GM12865 (cell line): ENCODE data around the gene CACNB2.

ENCODE experiments used
- DNase-seq: peaks from one replicate; pipeline ENCODE4 v3.0.0; 2010; ENCODE audit warnings: low read depth
- H3K4me3 ChIP-seq: 2 replicates; pipeline ENCODE4 v1.5.1; 2011; ENCODE audit warnings: mild to moderate bottlenecking, low read depth, low read length, control low read depth
- TF ChIP-seq, protein P1 (sequence below): IDR thresholded peaks from 2 replicates; pipeline ENCODE4 v1.5.1; 2011; ENCODE audit warnings: low read length, control low read depth, low read depth, inconsistent platforms; ENCODE audit not compliant: insufficient read depth; ENCODE audit errors: missing control alignments

CACNB2 gene

DNA sequence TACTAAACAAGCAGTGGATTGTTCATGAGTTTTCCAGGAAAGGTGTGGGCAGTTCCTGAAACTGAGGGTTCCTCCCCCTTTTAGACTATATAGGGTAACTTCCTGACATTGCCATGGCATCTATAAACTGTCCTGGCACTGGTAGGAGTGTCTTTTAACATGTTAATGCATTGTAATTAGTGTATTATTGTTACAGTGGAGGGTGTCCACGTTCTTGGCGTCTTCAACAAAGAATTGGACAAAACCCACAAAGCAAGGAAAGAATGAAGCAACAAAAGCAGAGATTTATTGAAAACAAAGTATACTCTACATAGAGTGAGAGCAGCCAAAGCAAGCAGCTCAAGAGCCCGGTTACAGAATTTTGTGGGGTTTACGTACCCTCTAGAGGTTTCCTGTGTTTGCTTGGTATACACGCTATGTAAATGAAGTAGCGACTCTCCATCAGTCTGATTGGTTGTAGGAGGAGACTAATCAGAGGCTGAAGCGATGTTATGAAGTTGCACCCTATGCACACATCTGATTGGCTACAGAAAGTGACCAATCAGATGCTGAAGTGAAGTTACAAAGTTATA lies 335.9 kb downstream of the CACNB2 start:
- no peak overlapping the region for H3K4me3 ChIP-seq
- TF ChIP-seq, protein P1, sequence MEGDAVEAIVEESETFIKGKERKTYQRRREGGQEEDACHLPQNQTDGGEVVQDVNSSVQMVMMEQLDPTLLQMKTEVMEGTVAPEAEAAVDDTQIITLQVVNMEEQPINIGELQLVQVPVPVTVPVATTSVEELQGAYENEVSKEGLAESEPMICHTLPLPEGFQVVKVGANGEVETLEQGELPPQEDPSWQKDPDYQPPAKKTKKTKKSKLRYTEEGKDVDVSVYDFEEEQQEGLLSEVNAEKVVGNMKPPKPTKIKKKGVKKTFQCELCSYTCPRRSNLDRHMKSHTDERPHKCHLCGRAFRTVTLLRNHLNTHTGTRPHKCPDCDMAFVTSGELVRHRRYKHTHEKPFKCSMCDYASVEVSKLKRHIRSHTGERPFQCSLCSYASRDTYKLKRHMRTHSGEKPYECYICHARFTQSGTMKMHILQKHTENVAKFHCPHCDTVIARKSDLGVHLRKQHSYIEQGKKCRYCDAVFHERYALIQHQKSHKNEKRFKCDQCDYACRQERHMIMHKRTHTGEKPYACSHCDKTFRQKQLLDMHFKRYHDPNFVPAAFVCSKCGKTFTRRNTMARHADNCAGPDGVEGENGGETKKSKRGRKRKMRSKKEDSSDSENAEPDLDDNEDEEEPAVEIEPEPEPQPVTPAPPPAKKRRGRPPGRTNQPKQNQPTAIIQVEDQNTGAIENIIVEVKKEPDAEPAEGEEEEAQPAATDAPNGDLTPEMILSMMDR: no peak
- DNase-seq: no peak

DNA sequence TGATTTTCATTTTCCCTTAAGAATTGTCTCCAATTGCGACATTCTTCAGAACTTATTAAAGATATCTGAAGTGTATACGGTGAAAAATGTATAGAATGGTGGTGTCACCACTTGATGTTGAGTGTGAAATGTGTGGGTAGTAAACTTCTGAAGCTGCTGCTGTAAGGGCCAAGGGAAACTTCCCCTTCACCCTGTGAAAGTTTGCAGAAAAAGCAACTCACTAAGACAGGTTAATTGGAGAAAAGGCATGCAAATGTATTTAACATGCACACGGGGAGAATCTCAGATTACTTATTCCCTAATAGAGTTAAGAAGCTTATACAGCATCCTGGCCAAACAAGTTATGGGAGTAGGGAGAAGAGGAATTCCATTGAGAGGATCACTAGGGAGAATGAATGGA lies 338.1 kb downstream of the CACNB2 start:
- no peak for DNase-seq
- no peak overlapping the region for H3K4me3 ChIP-seq
- TF ChIP-seq, protein P1: no peak

DNA sequence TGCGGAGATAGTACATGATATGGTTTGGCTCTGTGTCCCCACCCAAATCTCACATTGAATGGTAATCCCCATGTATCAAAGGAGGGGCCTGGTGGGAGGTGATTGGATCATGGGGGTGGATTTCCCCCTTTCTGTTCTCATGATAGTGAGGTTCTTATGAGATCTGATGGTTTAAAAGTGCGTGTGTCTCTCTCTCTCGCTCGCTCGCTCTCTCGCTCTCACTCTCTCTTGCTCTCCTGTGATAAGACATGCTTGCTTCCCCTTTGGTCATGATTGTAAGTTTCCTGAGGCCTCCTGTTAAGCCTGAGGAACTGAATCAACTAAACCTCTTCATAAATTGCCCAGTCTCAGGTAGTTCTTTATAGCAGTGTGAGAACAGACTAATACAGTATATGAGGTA lies 339.3 kb downstream of the CACNB2 start:
- TF ChIP-seq, protein P1: no peak
- DNase-seq: no peak

DNA sequence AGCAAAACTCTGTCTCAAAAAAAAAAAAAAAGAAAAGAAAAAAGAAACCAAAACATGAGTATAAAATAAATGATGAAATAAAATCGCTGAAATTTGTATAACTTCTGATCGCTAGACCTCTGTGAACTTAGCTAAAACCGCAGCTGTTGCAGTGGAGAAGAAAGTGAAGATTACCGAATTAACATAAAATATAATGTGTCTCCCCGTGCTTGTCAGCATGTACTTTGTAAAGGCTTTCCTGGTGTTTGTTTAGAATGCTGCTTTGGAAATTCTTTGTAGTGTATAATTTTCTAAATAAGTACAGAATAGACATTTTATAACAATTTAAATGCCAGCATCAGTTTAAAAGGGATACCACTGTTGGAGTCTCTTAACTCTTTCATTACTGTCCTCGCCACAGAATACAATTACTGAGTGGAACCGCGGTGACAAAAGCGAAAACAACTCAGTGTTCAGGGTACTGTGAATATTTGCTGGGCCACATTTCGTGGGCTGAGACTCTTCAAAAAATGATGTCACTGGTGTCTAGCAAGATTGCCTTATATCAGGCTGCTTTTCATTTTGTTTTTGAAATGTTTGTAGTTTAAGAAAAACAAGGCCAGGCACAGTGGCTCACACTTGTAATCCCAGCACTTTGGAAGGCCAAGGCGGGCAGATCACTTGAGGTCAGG lies 343.4 kb downstream of the CACNB2 start:
- TF ChIP-seq, protein P1: no peak
- no peak for DNase-seq
- H3K4me3 ChIP-seq: no peak overlapping the region

More for the DNA sequence above, 339.3 kb downstream of the CACNB2 start:
- no peak overlapping the region for H3K4me3 ChIP-seq

DNA sequence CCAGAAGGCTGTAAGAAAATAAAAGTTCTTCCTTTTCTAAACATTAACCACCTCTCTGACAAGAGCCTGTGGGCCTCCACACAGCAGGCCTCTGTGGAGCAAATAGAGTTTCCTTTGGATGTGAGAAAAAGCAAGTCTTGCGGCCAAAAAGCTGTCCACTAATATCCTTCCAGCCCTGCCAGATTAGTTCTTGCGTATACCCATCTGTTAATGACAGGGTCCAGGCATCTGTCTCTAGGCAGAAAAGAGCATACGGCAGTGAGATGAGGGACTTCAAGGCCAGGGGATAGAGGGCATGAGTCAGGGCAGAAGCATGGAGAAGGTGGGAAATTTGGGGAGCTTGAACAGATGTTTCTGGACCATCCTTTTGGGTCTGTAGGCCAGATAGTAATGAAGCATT lies 346.2 kb downstream of the CACNB2 start:
- no peak overlapping the region for H3K4me3 ChIP-seq
- TF ChIP-seq, protein P1: no peak
- no peak for DNase-seq

DNA sequence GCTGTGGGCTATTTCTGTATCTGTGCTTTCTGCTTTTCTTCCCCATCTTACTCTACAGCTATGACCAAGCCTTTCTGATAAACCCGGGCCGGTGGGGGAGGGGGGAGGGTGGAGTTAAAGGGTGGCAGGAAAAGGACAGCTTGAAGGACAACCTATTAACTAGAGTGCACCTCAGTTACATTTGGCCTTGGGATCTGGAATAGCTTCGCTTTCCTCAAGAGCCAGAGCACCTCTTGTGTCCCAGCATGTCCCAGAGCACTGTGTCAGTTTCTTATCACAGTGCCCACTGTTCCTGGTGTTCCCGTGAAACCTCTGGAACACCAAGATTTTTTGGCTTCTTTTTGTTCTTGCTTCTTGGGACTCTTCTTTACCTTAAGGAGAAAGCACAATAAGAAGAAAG lies 350.5 kb downstream of the CACNB2 start:
- DNase-seq: no peak
- H3K4me3 ChIP-seq: no peak overlapping the region
- TF ChIP-seq, protein P1: no peak
